ENCODE results near the gene ZFP92. TPM values are rescaled to one million over a fixed set of nuclear protein-coding genes. Genes with fewer than 3 reads are reported as not detected.

ZFP92 gene
- polyA plus RNA-seq (0.44 to 1.1 TPM (median 0.64 TPM) in 3 replicates), polyA minus RNA-seq (0.86 to 1.4 TPM (median 0.93 TPM) in 3 replicates)
- polyA plus RNA-seq (2011; ENCODE audit: low read depth) = 0.10 TPM
- 0.50 and 0.53 TPM in 2 replicates for polyA plus RNA-seq (2011; cell fraction: cytosol; rRNA removed)
- polyA plus RNA-seq (2011; cell fraction: nucleus; rRNA removed) = 2.6 and 2.7 TPM in 2 replicates
- polyA plus RNA-seq (2012; ENCODE audit: low replicate concordance) = 0.32 and 1.1 TPM in 2 replicates
- polyA minus RNA-seq (2011; cell fraction: cytosol; rRNA and poly(A)+ RNA removed) = 1.2 TPM
- polyA minus RNA-seq (2011; cell fraction: nucleus; rRNA and poly(A)+ RNA removed) = 1.9 and 2.3 TPM in 2 replicates

GRCh38 chrX:153411255-153411987 lies at the start of gene ZFP92:
ZFP92 (plus strand) TSS chrX:153411472; CDS start chrX:153418323, 6,851 bp downstream.
- Histone ChIP-seq H3K4me2 (ENCODE audit: control insufficient read depth, extremely low read depth, insufficient read depth, low read depth, low read length) (peak within 1 kb of the TSS; percentile 64), H3K79me2 (ENCODE audit: control insufficient read depth, insufficient read depth, low read length) (no peaks in the 10 kb centered on the region), H3K9ac (ENCODE audit: control insufficient read depth, extremely low read depth, insufficient read depth, low read length) (peak within 1 kb of the TSS; percentile 33), H3K9me3 (ENCODE audit: control insufficient read depth, low read depth, low read length) (no peaks in the 10 kb centered on the region), H3K27me3 (ENCODE audit: control insufficient read depth, extremely low read depth, insufficient read depth, low read length) (no peaks in the 10 kb centered on the region), H4K20me1 (ENCODE audit: control insufficient read depth, extremely low read depth, insufficient read depth, low read length) (no peaks in the 10 kb centered on the region), H3K4me1 (ENCODE audit: control insufficient read depth, extremely low read depth, insufficient read depth, low read length) (peaks cover 5% of the 10 kb centered on the region), H3K27ac (ENCODE audit: control insufficient read depth, insufficient read depth, low read length) (no peak within 1 kb of the TSS), H3K36me3 (ENCODE audit: control insufficient read depth in 2 of 2, extremely low read depth in 1 of 2, insufficient read depth in 2 of 2, low read length in 2 of 2) (no peaks in the 10 kb centered on the region), H3K9me1 (ENCODE audit: control insufficient read depth, extremely low read depth, insufficient read depth, low read length) (no peaks in the 10 kb centered on the region), H3K4me3 (ENCODE audit: control insufficient read depth in 2 of 3, extremely low read depth in 1 of 3, insufficient read depth in 2 of 3, low read depth in 1 of 3, low read length in 3 of 3) (peak within 1 kb of the TSS; percentile 44 to 49 (median 49)), H2AFZ (ENCODE audit: control insufficient read depth, low read length) (peak within 1 kb of the TSS; percentile 12)
- FAIRE-seq (no peak), DNase-seq (ENCODE audit: low read depth, low spot score) (no peak)
- dilution Hi-C loops (cut with MboI; ENCODE audit: extremely low pct_ligation_motif_present, low sequenced_read_pairs) = no loop called here
- no peak for TF ChIP-seq CTCF (optimal IDR thresholded peaks at IDR 0.05 in 1 of 3, IDR thresholded peaks at IDR 0.05 in 1 of 3, conservative IDR thresholded peaks at IDR 0.05 in 1 of 3; ENCODE audit: extremely low read depth in 1 of 3, insufficient read depth in 2 of 3, low read length in 3 of 3)
- no peak for TF ChIP-seq EZH2 (IDR thresholded peaks at IDR 0.05; ENCODE audit: low read length)

GRCh38 chrX:153361781-153362397 lies 49.4 kb upstream of the ZFP92 start:
- H3K27ac ChIP-seq (ENCODE audit: control insufficient read depth, insufficient read depth, low read length) = no peak overlapping the region
- no peaks in the 10 kb centered on the region for H4K20me1 ChIP-seq (ENCODE audit: control insufficient read depth, extremely low read depth, insufficient read depth, low read length)
- H3K4me2 ChIP-seq (ENCODE audit: control insufficient read depth, extremely low read depth, insufficient read depth, low read depth, low read length) = no peak overlapping the region
- no peaks in the 10 kb centered on the region for H3K4me1 ChIP-seq (ENCODE audit: control insufficient read depth, extremely low read depth, insufficient read depth, low read length)
- H3K36me3 ChIP-seq (ENCODE audit: control insufficient read depth in 2 of 2, extremely low read depth in 1 of 2, insufficient read depth in 2 of 2, low read length in 2 of 2) = no peaks in the 10 kb centered on the region
- H2AFZ ChIP-seq (ENCODE audit: control insufficient read depth, low read length) = no peak overlapping the region
- dilution Hi-C loops (cut with MboI; ENCODE audit: extremely low pct_ligation_motif_present, low sequenced_read_pairs) = no loop called here
- H3K4me3 ChIP-seq (ENCODE audit: control insufficient read depth in 2 of 3, extremely low read depth in 1 of 3, insufficient read depth in 2 of 3, low read depth in 1 of 3, low read length in 3 of 3) = no peak overlapping the region
- H3K9me1 ChIP-seq (ENCODE audit: control insufficient read depth, extremely low read depth, insufficient read depth, low read length) = no peaks in the 10 kb centered on the region
- no peak overlapping the region for H3K9ac ChIP-seq (ENCODE audit: control insufficient read depth, extremely low read depth, insufficient read depth, low read length)
- no peak for FAIRE-seq
- DNase-seq (ENCODE audit: low read depth, low spot score) = no peak
- H3K79me2 ChIP-seq (ENCODE audit: control insufficient read depth, insufficient read depth, low read length) = no peaks in the 10 kb centered on the region
- TF ChIP-seq EZH2 (IDR thresholded peaks at IDR 0.05; ENCODE audit: low read length) = no peak
- TF ChIP-seq CTCF (optimal IDR thresholded peaks at IDR 0.05 in 1 of 3, IDR thresholded peaks at IDR 0.05 in 1 of 3, conservative IDR thresholded peaks at IDR 0.05 in 1 of 3; ENCODE audit: extremely low read depth in 1 of 3, insufficient read depth in 2 of 3, low read length in 3 of 3) = no peak
- H3K27me3 ChIP-seq (ENCODE audit: control insufficient read depth, extremely low read depth, insufficient read depth, low read length) = no peaks in the 10 kb centered on the region
- H3K9me3 ChIP-seq (ENCODE audit: control insufficient read depth, low read depth, low read length) = no peaks in the 10 kb centered on the region

All from keratinocyte (primary cell).